ENCODE data around the gene CCL25. TPM values are rescaled to one million over a fixed set of nuclear protein-coding genes. Genes with fewer than 3 reads are reported as not detected.
A peak's percentile ranks its signal among the peaks of the same experiment; 100 is the strongest.

CCL25 gene
- total and polyA plus RNA-seq, 2 of the 13 experiments (the other 11 are each of a cell fraction or from before 2014, with no cell fraction given): not detected

DNA sequence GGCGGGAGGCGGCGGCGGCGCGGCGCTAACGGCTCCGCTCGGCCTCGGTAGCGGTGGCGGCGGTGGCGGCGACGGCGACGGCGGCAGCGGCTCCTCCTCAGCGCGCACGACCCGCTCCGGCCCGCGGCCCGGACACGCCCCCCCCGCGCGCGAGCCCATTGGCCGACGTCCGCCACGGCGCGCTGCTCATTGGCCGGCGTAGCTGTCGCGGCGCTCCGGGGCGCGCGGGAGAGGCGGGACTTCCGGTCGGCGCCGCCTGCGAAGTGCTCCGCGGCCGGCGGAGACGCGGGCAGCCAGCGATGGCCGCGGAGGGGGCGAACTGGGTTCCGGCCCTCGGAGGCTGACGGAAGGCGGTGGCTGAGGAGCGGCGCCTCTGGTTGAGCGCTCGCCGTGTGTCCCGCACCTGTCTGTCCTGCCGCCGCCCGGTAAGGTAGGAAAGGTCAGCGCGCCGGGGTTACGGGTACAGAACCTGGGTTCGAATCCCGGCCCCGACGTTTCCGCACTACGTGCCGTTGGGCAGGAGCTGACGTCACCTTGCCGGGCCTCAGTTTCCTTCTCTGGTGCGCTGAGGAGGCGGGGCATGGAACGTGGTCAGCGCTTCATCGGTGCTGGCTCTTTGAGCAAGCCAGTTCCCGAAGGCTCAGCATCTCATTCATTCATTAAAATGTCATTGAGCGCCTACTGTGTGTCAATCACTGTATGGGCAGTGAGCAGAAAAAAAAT, 46.9 kb upstream of the CCL25 start, which contains the start of gene ELAVL1 (continued):
- TF ChIP-seq, protein P1, sequence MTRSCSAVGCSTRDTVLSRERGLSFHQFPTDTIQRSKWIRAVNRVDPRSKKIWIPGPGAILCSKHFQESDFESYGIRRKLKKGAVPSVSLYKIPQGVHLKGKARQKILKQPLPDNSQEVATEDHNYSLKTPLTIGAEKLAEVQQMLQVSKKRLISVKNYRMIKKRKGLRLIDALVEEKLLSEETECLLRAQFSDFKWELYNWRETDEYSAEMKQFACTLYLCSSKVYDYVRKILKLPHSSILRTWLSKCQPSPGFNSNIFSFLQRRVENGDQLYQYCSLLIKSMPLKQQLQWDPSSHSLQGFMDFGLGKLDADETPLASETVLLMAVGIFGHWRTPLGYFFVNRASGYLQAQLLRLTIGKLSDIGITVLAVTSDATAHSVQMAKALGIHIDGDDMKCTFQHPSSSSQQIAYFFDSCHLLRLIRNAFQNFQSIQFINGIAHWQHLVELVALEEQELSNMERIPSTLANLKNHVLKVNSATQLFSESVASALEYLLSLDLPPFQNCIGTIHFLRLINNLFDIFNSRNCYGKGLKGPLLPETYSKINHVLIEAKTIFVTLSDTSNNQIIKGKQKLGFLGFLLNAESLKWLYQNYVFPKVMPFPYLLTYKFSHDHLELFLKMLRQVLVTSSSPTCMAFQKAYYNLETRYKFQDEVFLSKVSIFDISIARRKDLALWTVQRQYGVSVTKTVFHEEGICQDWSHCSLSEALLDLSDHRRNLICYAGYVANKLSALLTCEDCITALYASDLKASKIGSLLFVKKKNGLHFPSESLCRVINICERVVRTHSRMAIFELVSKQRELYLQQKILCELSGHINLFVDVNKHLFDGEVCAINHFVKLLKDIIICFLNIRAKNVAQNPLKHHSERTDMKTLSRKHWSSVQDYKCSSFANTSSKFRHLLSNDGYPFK (CRISPR knock-in tag; IDR thresholded peaks at IDR 0.05; ENCODE audit: borderline replicate concordance): peak; percentile 35; the same call in 1 of the 2 replicates
- TF ChIP-seq, protein P2, sequence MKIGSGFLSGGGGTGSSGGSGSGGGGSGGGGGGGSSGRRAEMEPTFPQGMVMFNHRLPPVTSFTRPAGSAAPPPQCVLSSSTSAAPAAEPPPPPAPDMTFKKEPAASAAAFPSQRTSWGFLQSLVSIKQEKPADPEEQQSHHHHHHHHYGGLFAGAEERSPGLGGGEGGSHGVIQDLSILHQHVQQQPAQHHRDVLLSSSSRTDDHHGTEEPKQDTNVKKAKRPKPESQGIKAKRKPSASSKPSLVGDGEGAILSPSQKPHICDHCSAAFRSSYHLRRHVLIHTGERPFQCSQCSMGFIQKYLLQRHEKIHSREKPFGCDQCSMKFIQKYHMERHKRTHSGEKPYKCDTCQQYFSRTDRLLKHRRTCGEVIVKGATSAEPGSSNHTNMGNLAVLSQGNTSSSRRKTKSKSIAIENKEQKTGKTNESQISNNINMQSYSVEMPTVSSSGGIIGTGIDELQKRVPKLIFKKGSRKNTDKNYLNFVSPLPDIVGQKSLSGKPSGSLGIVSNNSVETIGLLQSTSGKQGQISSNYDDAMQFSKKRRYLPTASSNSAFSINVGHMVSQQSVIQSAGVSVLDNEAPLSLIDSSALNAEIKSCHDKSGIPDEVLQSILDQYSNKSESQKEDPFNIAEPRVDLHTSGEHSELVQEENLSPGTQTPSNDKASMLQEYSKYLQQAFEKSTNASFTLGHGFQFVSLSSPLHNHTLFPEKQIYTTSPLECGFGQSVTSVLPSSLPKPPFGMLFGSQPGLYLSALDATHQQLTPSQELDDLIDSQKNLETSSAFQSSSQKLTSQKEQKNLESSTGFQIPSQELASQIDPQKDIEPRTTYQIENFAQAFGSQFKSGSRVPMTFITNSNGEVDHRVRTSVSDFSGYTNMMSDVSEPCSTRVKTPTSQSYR (CRISPR knock-in tag; IDR thresholded peaks at IDR 0.05; ENCODE audit: borderline replicate concordance): no peak
- TF ChIP-seq KAT7 (CRISPR knock-in tag; IDR thresholded peaks at IDR 0.05; ENCODE audit: borderline replicate concordance) (peak; percentile 43; the same call in 1 of the 2 replicates), RARG (CRISPR knock-in tag; IDR thresholded peaks at IDR 0.05; ENCODE audit: low read depth) (no peak), NR3C1 (CRISPR knock-in tag; IDR thresholded peaks at IDR 0.05) (no peak), POLR2AphosphoS5 (IDR thresholded peaks at IDR 0.05; ENCODE audit: low read depth, low read length) (peak; percentile 63), ZNF225 (CRISPR knock-in tag; IDR thresholded peaks at IDR 0.05) (no peak), ZNF256 (CRISPR knock-in tag; conservative IDR thresholded peaks at IDR 0.05) (0 out of 2 replicates have a peak, but pooled peaks have one; percentile 51), KDM2A (CRISPR knock-in tag; IDR thresholded peaks at IDR 0.05; ENCODE audit: borderline replicate concordance, low read depth) (0 out of 2 replicates have a peak, but pooled peaks have one; percentile 53), ZNF747 (CRISPR knock-in tag; IDR thresholded peaks at IDR 0.05; ENCODE audit: borderline replicate concordance) (0 out of 2 replicates have a peak, but pooled peaks have one; percentile 66), SMC3 (IDR thresholded peaks at IDR 0.05; ENCODE audit: low read length) (no peak)
- TF ChIP-seq, protein P3, sequence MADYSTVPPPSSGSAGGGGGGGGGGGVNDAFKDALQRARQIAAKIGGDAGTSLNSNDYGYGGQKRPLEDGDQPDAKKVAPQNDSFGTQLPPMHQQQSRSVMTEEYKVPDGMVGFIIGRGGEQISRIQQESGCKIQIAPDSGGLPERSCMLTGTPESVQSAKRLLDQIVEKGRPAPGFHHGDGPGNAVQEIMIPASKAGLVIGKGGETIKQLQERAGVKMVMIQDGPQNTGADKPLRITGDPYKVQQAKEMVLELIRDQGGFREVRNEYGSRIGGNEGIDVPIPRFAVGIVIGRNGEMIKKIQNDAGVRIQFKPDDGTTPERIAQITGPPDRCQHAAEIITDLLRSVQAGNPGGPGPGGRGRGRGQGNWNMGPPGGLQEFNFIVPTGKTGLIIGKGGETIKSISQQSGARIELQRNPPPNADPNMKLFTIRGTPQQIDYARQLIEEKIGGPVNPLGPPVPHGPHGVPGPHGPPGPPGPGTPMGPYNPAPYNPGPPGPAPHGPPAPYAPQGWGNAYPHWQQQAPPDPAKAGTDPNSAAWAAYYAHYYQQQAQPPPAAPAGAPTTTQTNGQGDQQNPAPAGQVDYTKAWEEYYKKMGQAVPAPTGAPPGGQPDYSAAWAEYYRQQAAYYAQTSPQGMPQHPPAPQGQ (CRISPR knock-in tag; IDR thresholded peaks at IDR 0.05; ENCODE audit: borderline replicate concordance): no peak
- TF ChIP-seq, protein P4, sequence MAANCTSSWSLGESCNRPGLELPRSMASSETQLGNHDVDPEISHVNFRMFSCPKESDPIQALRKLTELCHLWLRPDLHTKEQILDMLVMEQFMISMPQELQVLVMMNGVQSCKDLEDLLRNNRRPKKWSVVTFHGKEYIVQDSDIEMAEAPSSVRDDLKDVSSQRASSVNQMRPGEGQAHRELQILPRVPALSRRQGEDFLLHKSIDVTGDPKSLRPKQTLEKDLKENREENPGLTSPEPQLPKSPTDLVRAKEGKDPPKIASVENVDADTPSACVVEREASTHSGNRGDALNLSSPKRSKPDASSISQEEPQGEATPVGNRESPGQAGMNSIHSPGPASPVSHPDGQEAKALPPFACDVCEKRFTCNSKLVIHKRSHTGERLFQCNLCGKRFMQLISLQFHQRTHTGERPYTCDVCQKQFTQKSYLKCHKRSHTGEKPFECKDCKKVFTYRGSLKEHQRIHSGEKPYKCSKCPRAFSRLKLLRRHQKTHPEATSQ (CRISPR knock-in tag; IDR thresholded peaks at IDR 0.05; ENCODE audit: borderline replicate concordance): peak; percentile 68; the same call in 1 of the 2 replicates
- TF ChIP-seq, protein P5, sequence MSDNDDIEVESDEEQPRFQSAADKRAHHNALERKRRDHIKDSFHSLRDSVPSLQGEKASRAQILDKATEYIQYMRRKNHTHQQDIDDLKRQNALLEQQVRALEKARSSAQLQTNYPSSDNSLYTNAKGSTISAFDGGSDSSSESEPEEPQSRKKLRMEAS (IDR thresholded peaks at IDR 0.05): peak; percentile 70; the same call in 1 of the 2 replicates

Data from HepG2 (cell line).